ENCODE data around the gene CERK.

- no peak for TF ChIP-seq CTCF (IDR thresholded peaks at IDR 0.05; ENCODE audit: control extremely low read depth in 1 of 3, insufficient read depth in 1 of 3, low read depth in 1 of 3, low read length in 3 of 3)
- TF ChIP-seq TAF1 (IDR thresholded peaks at IDR 0.05; ENCODE audit: low read depth, low read length), result no peak
- no peak for TF ChIP-seq POLR2A (IDR thresholded peaks at IDR 0.05; ENCODE audit: control extremely low read depth in 1 of 2, low read depth in 2 of 2, low read length in 2 of 2)
Observed at GRCh38 chr22:46678003-46678657, 59.9 kb downstream of the CERK start.

All from H1 (cell line).